HG03196 (cell line): ENCODE results near the gene DYNLL1.
"Not testable (repeated sequence)": the region's sequence is repeated elsewhere in the genome, so short reads cannot be mapped to it uniquely, and the experiment has no call there.

Source experiments
- ATAC-seq: cut with Tn5 transposase; IDR thresholded peaks from one replicate; pipeline ENCODE4 v1.9.1; 2021; ENCODE audit not compliant: unreplicated experiment

Gene DYNLL1

DNA sequence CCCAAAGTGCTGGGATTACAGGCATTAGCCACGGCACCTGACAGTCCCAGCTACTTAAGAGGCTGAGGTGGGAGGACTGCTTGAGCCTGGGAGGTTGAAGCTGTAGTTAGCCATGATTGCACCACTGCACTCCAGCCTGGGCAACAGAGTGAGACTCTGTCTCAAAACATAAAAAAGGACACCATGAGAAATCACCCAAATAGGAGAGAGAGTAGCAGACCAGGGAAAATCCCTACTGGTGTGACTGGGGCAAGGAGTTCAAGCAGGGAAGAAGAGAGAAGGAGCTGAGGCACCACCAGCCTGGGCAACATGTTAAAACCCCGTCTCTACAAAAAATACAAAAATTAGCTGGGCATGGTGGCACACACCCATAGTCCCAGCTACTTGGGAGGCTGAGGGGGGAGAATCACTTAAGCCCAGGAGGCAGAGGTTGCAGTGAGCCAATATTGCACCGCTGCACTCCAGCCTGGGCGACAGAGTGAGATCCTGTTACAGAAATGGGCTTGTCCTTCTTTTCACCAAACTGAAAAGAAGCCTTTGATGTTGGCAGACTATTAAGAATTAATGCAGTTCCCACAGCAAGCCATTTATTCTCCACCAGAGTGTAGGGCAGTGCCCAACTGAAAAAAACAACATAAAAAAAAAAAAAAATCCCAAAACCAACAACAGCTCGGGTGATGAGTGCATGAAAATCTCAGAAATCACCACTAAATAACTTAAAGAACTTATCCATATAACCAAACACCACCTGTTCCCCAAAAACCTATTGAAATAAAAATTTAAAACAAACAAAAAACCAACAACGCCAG is 21.9 kb upstream of the DYNLL1 start:
- ATAC-seq, result no peak

DNA sequence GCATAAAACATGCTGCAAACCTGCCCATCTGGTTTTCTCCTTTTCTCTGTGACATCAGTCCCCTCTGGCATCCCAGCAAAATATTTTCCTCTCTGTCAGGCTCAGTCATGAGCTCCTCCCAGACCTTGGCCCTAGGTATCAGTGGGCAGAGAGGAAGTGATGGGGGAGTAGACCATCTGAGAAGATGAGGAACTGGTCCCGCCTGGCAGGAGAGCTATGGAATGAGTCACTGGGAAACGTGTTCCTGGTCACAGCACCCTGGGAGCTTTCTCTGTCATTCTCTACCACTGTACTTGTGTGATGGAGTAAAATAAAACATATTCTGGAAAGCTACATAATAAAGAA is 21.3 kb upstream of the DYNLL1 start:
- no peak for ATAC-seq

GRCh38 chr12:120475643-120476042 is 20.3 kb upstream of the DYNLL1 start:
- ATAC-seq, result no peak

DNA sequence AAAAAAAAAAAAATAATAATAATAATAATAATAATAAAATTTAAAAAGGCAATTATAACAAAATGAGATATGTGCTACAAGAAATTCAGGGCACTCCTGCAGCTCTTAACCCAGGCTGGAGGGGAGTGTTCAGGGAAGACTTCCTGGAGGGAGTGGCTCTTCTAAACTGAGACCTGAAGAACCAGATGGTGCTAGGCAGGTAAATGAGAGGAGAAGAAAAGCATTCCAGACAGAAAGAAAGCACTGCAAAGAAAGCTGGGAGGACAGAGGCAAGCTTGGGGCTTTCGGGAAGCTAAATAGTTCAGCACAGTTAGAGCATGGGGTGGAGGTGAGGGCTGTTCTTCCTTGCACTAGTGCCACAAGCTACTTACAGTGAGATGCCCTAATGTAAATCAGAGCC is 16.5 kb upstream of the DYNLL1 start:
- no peak for ATAC-seq

- ATAC-seq, result no peak
Observed at GRCh38 chr12:120480211-120480610, 15.7 kb upstream of the DYNLL1 start.

- no peak for ATAC-seq
Observed at GRCh38 chr12:120481022-120481767, 14.7 kb upstream of the DYNLL1 start.

DNA sequence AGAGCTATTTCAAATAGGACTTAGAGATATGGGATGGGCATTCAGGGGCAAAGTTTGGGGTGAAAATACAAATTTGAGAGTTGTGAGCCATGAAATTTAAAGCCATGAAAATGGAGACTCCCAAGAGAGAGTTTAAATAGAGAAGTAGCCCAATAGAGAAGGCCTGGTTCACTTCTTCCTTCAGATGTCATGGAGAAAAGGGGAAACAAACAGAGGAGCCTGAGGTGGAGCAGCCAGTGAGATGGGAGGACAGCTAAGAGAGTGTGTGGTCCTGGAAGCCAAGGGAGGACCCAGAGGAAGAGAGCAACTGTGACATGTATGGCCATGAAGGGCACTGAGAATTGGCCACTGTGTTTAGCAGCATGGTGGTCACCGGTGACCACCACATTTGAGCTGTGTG is 12.3 kb upstream of the DYNLL1 start:
- no peak for ATAC-seq

DNA sequence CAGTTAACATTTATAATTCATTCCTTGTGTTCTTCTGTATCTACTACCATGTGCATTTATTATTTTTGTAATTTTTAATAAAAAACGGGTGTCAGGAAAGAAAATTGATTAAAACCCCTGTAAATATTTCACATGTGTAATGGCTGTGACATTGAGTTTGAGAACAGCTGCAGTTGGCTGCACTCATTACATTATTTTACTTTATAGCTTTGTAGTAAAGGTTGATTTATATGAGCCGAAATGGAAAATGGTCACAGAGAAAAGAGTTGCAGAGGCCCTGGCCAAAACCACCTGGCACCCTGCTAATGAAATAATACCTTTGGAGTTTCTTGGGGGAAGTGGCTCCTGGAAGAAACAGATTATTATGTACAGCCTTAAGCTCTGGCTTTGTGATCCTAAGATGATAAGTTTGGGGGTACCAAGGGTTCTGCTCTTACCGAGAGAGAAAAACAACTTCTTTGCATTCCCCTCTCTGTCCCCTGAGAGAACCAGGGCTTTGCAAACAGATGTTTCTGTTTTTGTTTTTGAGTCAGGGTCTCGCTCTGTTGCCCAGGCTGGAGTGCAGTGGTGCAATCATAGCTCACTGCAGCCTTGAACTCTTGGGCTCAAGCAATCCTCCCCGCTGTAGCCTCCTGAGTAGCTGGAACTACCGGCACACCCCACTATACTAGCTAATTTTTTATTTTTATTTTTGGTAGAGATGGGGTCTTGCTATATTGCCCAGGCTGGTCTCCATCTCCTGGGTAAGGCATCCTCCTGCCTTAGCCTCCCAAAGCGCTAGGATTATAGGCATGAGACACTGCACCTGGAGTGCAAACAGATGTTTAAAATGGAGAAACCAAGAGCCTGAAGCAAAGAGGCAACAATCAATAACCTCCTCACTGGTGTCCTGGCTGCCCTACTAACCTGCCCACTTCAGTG is 9.7 kb upstream of the DYNLL1 start:
- ATAC-seq, result no peak

GRCh38 chr12:120487552-120487951 is 8.4 kb upstream of the DYNLL1 start:
- ATAC-seq, result not testable (repeated sequence)

- ATAC-seq, result no peak
Observed at GRCh38 chr12:120488057-120488640, 7.8 kb upstream of the DYNLL1 start.

- no peak for ATAC-seq
Observed at GRCh38 chr12:120489018-120489417, 6.9 kb upstream of the DYNLL1 start.

DNA sequence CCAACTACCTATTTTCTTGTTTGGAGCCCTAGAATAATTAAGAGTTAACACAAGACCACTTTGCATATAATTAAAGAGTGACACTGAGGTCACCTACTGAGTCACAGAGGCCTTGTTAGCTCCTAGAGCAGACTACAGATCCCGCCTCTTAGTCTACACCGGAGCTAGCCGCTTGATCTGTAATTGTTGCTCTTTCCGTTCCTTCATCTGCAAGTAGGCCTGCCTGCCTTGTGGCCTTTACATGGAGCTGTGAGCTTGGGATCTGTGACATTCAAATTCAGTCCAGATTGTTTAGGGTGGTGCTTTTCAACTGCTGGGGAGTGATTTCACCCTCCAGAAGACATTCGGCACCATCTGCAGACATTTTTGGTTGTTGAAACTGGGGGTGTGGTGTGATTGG is 5.6 kb upstream of the DYNLL1 start:
- ATAC-seq, result no peak

GRCh38 chr12:120490833-120491512 is 4.9 kb upstream of the DYNLL1 start:
- ATAC-seq, result no peak

DNA sequence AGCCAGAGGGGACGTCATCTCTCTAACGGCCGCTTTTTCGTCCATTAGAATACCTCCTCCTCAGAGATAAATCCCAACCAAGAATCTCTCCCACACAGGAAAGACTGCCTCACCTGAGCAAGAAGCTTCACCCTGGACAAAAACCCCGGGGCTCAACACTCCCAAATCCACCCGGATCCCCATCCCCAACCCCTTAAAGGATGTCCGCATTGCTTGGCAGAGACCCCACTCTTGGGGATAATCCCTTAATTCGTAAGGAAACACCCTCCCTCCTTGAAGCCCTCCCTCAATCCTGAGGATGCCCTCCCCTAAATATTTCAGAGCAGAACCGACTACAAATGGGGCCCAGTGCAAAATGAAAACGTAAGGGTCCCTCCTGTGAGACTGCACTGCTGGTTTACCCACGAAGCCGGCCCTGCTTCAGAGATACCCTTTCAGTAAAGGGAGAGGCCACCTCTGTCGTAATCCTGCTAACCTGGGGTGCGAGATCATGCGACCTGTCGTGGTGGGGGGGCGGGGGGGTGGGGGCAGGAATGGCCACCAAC is 655 bp upstream of the DYNLL1 start:
- ATAC-seq, result no peak

DNA sequence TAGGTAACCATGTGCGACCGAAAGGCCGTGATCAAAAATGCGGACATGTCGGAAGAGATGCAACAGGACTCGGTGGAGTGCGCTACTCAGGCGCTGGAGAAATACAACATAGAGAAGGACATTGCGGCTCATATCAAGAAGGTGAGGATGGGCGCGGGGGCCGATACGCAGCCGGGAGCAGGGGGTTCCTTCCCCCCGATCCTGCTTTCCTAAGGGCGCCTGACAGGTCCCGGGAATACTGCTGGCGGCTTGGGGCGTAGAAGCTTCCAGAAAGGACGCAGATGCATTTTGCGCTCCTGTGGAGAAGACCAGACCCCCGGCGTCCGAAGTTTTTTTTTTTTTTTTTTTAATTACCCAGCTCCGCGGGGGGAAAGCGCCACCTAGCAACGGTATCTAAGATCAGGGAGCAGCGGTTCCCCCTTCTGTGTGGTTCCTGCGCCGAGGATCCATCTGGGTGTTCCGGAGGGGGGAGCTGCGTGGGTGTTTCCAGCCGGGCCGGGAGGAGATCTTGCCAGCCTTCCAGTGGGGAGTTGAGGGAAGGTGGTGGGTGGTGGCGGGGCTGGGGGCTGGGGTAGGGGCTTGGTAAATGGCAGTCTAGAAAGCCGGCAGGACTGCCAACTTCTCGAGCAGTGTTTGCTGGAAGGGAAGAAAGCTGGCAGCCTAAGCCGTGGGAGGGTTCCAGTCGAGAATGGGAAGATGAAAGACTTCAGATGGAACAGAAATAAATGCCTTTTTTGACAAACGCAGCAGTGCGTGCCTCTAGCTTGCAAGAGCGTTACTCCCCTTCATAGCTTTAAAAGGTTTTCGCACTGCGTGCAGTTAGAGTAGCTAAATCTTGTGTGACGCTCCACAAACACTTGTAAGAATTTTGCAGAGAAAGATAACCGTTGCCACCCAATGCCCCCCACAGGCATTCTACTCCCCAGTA is 764 bp downstream of the DYNLL1 start:
- peak; percentile 4 for ATAC-seq

GRCh38 chr12:120497524-120498150 is 1.7 kb downstream of the DYNLL1 start:
- no peak for ATAC-seq

GRCh38 chr12:120498870-120499515 is 3.1 kb downstream of the DYNLL1 start:
- ATAC-seq, result no peak

- no peak for ATAC-seq
Observed at GRCh38 chr12:120500581-120500980, 4.7 kb downstream of the DYNLL1 start.
